Upper lobe of right lung (tissue), 1 donor: ENCODE measurements around the gene ZNF385D. TPM values are rescaled to one million over a fixed set of nuclear protein-coding genes. Genes with fewer than 3 reads are reported as not detected.

Source experiments
- ATAC-seq: fragments of 200-7000 bp; cut with Tn5 transposase; one replicate; pipeline ENCODE4 v1.9.1; 2020; ENCODE audit warnings: mild to moderate bottlenecking, moderate library complexity
- DNase-seq: peaks from one replicate; pipeline ENCODE4 v3.0.0-alpha.2; 2020
- H3K27ac ChIP-seq: fragments of 200-600 bp; one replicate; pipeline ENCODE4 v1.8.0; 2022
- H3K27me3 ChIP-seq: fragments of 200-600 bp; one replicate; pipeline ENCODE4 v1.8.0; 2022; ENCODE audit warnings: mild to moderate bottlenecking
- H3K36me3 ChIP-seq: fragments of 200-600 bp; one replicate; pipeline ENCODE4 v1.8.0; 2022
- H3K4me1 ChIP-seq: fragments of 200-600 bp; one replicate; pipeline ENCODE4 v1.8.0; 2022
- H3K4me3 ChIP-seq: fragments of 200-600 bp; one replicate; pipeline ENCODE4 v1.8.0; 2022; ENCODE audit warnings: mild to moderate bottlenecking
- H3K9me3 ChIP-seq: fragments of 200-600 bp; one replicate; pipeline ENCODE4 v1.8.0; 2022
- CTCF ChIP-seq: fragments of 200-600 bp; IDR thresholded peaks from one replicate; pipeline ENCODE4 v1.8.0; 2022; ENCODE audit warnings: antibody characterized with exemption
- intact Hi-C: fragments of 100-400 bp; cut with DNase I; formaldehyde crosslinking; loops from one replicate; pipeline ENCODE4 v1.11.0; 2022
- long read RNA-seq: library from polyadenylated mRNA; unstranded; transcript quantifications from one replicate; pipeline ENCODE4 v2.0.0, GENCODE V29; 2021
- total RNA-seq: library from RNA; stranded (reverse); fragmentation: NEBNext Ultra II Directional; extraction: Animal tissue kit (Norgen Biotek cat#: 25700); gene quantifications from one replicate; pipeline ENCODE4 v1.2.1, GENCODE V29; 2021
- donor health status: DM: no; HTN: yes; CAD: no; lungs with severe emphysema.

Gene ZNF385D
- total RNA-seq = 9.4 TPM
- long read RNA-seq, partial matches to known transcripts = 1 of 2 reads
- long read RNA-seq, other reads (novel, unspliced or antisense) = 1 of 2 reads

GRCh38 chr3:21750831-21751391 is at the start of gene ZNF385D:
Gene ZNF385D (minus strand): TSS chr3:21751210. CDS start chr3:21750916, 294 bp downstream.
- TF ChIP-seq CTCF = no peak
- Histone ChIP-seq H3K4me3 (peak within 1 kb of the TSS; percentile 29), H3K9me3 (no peaks in the 10 kb centered on the region), H3K4me1 (no peaks in the 10 kb centered on the region), H3K27me3 (peaks cover 19% of the 10 kb centered on the region), H3K36me3 (no peaks in the 10 kb centered on the region), H3K27ac (no peak within 1 kb of the TSS)
- ATAC-seq = peak; percentile 63
- peak; percentile 61 for DNase-seq
- intact Hi-C loops = no loop called here

- DNase-seq = no peak
- Histone ChIP-seq H3K27me3 (no peaks in the 10 kb centered on the region), H3K9me3 (no peaks in the 10 kb centered on the region), H3K27ac (no peak overlapping the region), H3K4me3 (no peak overlapping the region), H3K4me1 (no peaks in the 10 kb centered on the region), H3K36me3 (no peaks in the 10 kb centered on the region)
- ATAC-seq = no peak
- intact Hi-C loops = no loop called here
- TF ChIP-seq CTCF = no peak
Observed at GRCh38 chr3:21798356-21799088, 47.5 kb upstream of the ZNF385D start.

- H3K27ac ChIP-seq = no peak overlapping the region
- no peaks in the 10 kb centered on the region for H3K9me3 ChIP-seq
- intact Hi-C loops = no loop called here
- ATAC-seq (no peak), DNase-seq (no peak)
- H3K4me1 ChIP-seq = peaks cover 7% of the 10 kb centered on the region
- H3K36me3 ChIP-seq = no peaks in the 10 kb centered on the region
- no peak for TF ChIP-seq CTCF
- no peaks in the 10 kb centered on the region for H3K27me3 ChIP-seq
- no peak overlapping the region for H3K4me3 ChIP-seq
Observed at GRCh38 chr3:21795921-21796320, 44.9 kb upstream of the ZNF385D start.

GRCh38 chr3:21795152-21795837 is 44.3 kb upstream of the ZNF385D start:
- H3K4me1 ChIP-seq = peaks cover 8% of the 10 kb centered on the region
- peak; percentile 54 for ATAC-seq
- no peak for DNase-seq
- H3K27me3 ChIP-seq = no peaks in the 10 kb centered on the region
- H3K36me3 ChIP-seq = no peaks in the 10 kb centered on the region
- TF ChIP-seq CTCF = no peak
- intact Hi-C loops = no loop called here
- no peaks in the 10 kb centered on the region for H3K9me3 ChIP-seq
- no peak overlapping the region for H3K27ac ChIP-seq
- H3K4me3 ChIP-seq = no peak overlapping the region

GRCh38 chr3:21794291-21794690 is 43.3 kb upstream of the ZNF385D start:
- ATAC-seq (no peak), DNase-seq (no peak)
- H3K4me3 ChIP-seq = no peak overlapping the region
- H3K4me1 ChIP-seq = peaks cover 8% of the 10 kb centered on the region
- no peaks in the 10 kb centered on the region for H3K9me3 ChIP-seq
- no peak overlapping the region for H3K27ac ChIP-seq
- intact Hi-C loops = no loop called here
- H3K27me3 ChIP-seq = no peaks in the 10 kb centered on the region
- no peaks in the 10 kb centered on the region for H3K36me3 ChIP-seq
- no peak for TF ChIP-seq CTCF
